Measurements from ENCODE around the gene MCL1. TPM values are rescaled to one million over a fixed set of nuclear protein-coding genes. Genes with fewer than 3 reads are reported as not detected.

The MCL1 gene
- total RNA-seq, 4 donors from 2014 or later, result 235 to 306 (median 258) TPM

- Histone ChIP-seq H3K4me3 (no peak overlapping the region), H3K4me1 (peaks cover 0 to 29% (median 7%) of the 10 kb centered on the region in 4 donors), H3K9me3 (no peaks in the 10 kb centered on the region), H3K27ac (peak overlapping the region; percentile 34 to 63 (median 48)), H3K36me3 (no peaks in the 10 kb centered on the region), H3K27me3 (no peaks in the 10 kb centered on the region)
- no peak for DNase-seq (ENCODE audit: low spot score in 2 of 2)
- WGBS, 2 donors, result 38 to 65% methylated on average over 17 of the region's 17 CpGs
- TF ChIP-seq, protein P1, sequence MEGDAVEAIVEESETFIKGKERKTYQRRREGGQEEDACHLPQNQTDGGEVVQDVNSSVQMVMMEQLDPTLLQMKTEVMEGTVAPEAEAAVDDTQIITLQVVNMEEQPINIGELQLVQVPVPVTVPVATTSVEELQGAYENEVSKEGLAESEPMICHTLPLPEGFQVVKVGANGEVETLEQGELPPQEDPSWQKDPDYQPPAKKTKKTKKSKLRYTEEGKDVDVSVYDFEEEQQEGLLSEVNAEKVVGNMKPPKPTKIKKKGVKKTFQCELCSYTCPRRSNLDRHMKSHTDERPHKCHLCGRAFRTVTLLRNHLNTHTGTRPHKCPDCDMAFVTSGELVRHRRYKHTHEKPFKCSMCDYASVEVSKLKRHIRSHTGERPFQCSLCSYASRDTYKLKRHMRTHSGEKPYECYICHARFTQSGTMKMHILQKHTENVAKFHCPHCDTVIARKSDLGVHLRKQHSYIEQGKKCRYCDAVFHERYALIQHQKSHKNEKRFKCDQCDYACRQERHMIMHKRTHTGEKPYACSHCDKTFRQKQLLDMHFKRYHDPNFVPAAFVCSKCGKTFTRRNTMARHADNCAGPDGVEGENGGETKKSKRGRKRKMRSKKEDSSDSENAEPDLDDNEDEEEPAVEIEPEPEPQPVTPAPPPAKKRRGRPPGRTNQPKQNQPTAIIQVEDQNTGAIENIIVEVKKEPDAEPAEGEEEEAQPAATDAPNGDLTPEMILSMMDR (IDR thresholded peaks at IDR 0.05), result no peak
- TF ChIP-seq POLR2A (IDR thresholded peaks at IDR 0.05), result no peak
Measured at GRCh38 chr1:150537732-150538684, 41.4 kb downstream of the MCL1 start.

- DNase-seq (ENCODE audit: low spot score in 2 of 2), result no peak
- H3K27me3 ChIP-seq, result no peaks in the 10 kb centered on the region
- 86 to 92% methylated on average over 9 to 12 of the region's 12 CpGs for WGBS, 2 donors
- TF ChIP-seq, protein P1 (IDR thresholded peaks at IDR 0.05), result no peak
- TF ChIP-seq POLR2A (IDR thresholded peaks at IDR 0.05), result no peak
- no peak for TF ChIP-seq EP300 (IDR thresholded peaks at IDR 0.05)
- H3K9me3 ChIP-seq, result no peaks in the 10 kb centered on the region
- H3K4me1 ChIP-seq, result peaks cover 0 to 38% (median 9%) of the 10 kb centered on the region in 4 donors
- H3K4me3 ChIP-seq, result no peak overlapping the region
- H3K36me3 ChIP-seq, result no peaks in the 10 kb centered on the region
- peak overlapping the region; percentile 34 to 63 (median 48) for H3K27ac ChIP-seq
Measured at GRCh38 chr1:150536836-150537731, 42.3 kb downstream of the MCL1 start.

DNA sequence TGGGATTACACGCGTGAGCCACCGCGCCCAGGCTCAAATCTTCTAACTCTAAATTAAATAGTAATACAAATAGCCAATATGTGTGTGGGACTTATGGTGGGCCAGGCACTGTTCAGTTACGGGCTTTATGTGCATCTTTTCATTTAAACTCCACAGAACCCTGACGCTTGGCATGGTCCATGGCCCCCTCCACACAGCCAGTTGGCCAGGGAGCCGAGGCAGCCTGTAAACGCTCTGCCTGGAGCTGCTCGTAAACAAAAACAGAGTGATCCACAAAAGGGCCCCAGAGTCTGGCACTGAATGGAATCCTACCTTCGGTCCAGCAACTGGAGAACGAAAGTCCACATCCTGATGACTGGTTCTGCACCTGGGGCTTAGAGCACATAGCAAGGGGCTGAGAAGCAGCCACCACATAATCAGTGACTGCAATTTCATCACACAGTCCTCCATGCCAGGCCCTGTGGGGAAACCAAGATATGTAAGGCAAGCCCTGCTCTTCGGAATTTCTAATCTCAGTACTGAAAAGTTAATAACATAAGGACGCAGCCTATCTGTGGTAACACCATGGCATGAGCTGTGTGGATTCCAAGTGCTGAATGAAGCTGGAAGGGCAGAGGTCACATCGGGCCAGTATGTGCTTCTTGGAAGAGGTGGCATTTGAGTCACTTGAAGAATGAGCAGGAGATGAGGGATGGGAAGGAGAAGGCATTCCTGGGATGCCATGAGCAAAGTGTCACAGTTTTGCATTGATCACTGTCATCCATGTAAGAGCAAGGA, 43.7 kb downstream of the MCL1 start:
- no peaks in the 10 kb centered on the region for H3K27me3 ChIP-seq
- no peak overlapping the region for H3K4me3 ChIP-seq
- no peak for DNase-seq (ENCODE audit: low spot score in 2 of 2)
- H3K4me1 ChIP-seq, result peaks cover 0 to 46% (median 9%) of the 10 kb centered on the region in 4 donors
- WGBS, 2 donors, result 91 to 92% methylated on average over 14 of the region's 14 CpGs
- TF ChIP-seq EP300 (IDR thresholded peaks at IDR 0.05) (no peak), POLR2A (IDR thresholded peaks at IDR 0.05) (no peak)
- TF ChIP-seq, protein P1 (IDR thresholded peaks at IDR 0.05), result no peak
- no peak overlapping the region for H3K27ac ChIP-seq
- no peaks in the 10 kb centered on the region for H3K9me3 ChIP-seq
- no peaks in the 10 kb centered on the region for H3K36me3 ChIP-seq

GRCh38 chr1:150534002-150534401, 45.4 kb downstream of the MCL1 start:
- no peak for DNase-seq (ENCODE audit: low spot score in 2 of 2)
- Histone ChIP-seq H3K27ac (no peak overlapping the region), H3K4me3 (no peak overlapping the region), H3K36me3 (no peaks in the 10 kb centered on the region), H3K4me1 (peaks cover 0 to 53% (median 9%) of the 10 kb centered on the region in 4 donors), H3K9me3 (no peaks in the 10 kb centered on the region), H3K27me3 (no peaks in the 10 kb centered on the region)
- TF ChIP-seq EP300 (IDR thresholded peaks at IDR 0.05) (no peak), POLR2A (IDR thresholded peaks at IDR 0.05) (no peak)
- TF ChIP-seq, protein P1 (IDR thresholded peaks at IDR 0.05), result no peak
- WGBS, 2 donors, result 96 to 97% methylated on average over 4 to 6 of the region's 6 CpGs
